ENCODE data around the gene NFILZ. TPM values are rescaled to one million over a fixed set of nuclear protein-coding genes. Genes with fewer than 3 reads are reported as not detected.

Gene NFILZ
- total RNA-seq, 1 donor: not detected

GRCh38 chr19:8641908-8642547, 11.6 kb downstream of the NFILZ start:
- peak; percentile 55 for TF ChIP-seq CTCF (IDR thresholded peaks at IDR 0.05; ENCODE audit: extremely low read depth, low read depth, low read length)
- Histone ChIP-seq H3K27me3 (ENCODE audit: insufficient read depth, low read length) (peaks cover 5% of the 10 kb centered on the region), H3K27ac (ENCODE audit: low read depth, low read length) (no peak overlapping the region), H3K36me3 (ENCODE audit: insufficient read depth, low read length) (no peaks in the 10 kb centered on the region), H3K9me3 (ENCODE audit: low read depth, low read length) (peaks cover 3% of the 10 kb centered on the region), H3K4me2 (ENCODE audit: insufficient read depth, low read length) (no peak overlapping the region), H3K79me2 (ENCODE audit: insufficient read depth, low read length) (no peaks in the 10 kb centered on the region), H4K20me1 (ENCODE audit: insufficient read depth, low read length) (no peaks in the 10 kb centered on the region), H3K4me1 (ENCODE audit: insufficient read depth, low read length) (peaks cover 4% of the 10 kb centered on the region), H2AFZ (ENCODE audit: low read length) (no peak overlapping the region), H3K4me3 (ENCODE audit: insufficient read depth, low read length) (no peak overlapping the region)
- no peak for DNase-seq (ENCODE audit: insufficient read length, low spot score, missing footprints)

- Histone ChIP-seq H3K4me2 (ENCODE audit: insufficient read depth, low read length) (no peak overlapping the region), H2AFZ (ENCODE audit: low read length) (no peak overlapping the region), H3K4me3 (ENCODE audit: insufficient read depth, low read length) (no peak overlapping the region), H3K4me1 (ENCODE audit: insufficient read depth, low read length) (peaks cover 4% of the 10 kb centered on the region), H3K9me3 (ENCODE audit: low read depth, low read length) (peaks cover 3% of the 10 kb centered on the region), H3K36me3 (ENCODE audit: insufficient read depth, low read length) (no peaks in the 10 kb centered on the region), H3K27ac (ENCODE audit: low read depth, low read length) (no peak overlapping the region), H4K20me1 (ENCODE audit: insufficient read depth, low read length) (no peaks in the 10 kb centered on the region), H3K27me3 (ENCODE audit: insufficient read depth, low read length) (peaks cover 5% of the 10 kb centered on the region), H3K79me2 (ENCODE audit: insufficient read depth, low read length) (no peaks in the 10 kb centered on the region)
- TF ChIP-seq CTCF (IDR thresholded peaks at IDR 0.05; ENCODE audit: extremely low read depth, low read depth, low read length): no peak
- no peak for DNase-seq (ENCODE audit: insufficient read length, low spot score, missing footprints)
These were observed 12.1 kb downstream of the NFILZ start for GRCh38 chr19:8642561-8642960.

GRCh38 chr19:8643860-8644653, 13.6 kb downstream of the NFILZ start:
- Histone ChIP-seq H3K36me3 (ENCODE audit: insufficient read depth, low read length) (no peaks in the 10 kb centered on the region), H3K4me1 (ENCODE audit: insufficient read depth, low read length) (no peaks in the 10 kb centered on the region), H3K27me3 (ENCODE audit: insufficient read depth, low read length) (peaks cover 5% of the 10 kb centered on the region), H3K9me3 (ENCODE audit: low read depth, low read length) (peaks cover 3% of the 10 kb centered on the region), H3K4me2 (ENCODE audit: insufficient read depth, low read length) (no peak overlapping the region), H3K79me2 (ENCODE audit: insufficient read depth, low read length) (no peaks in the 10 kb centered on the region), H3K27ac (ENCODE audit: low read depth, low read length) (no peak overlapping the region), H4K20me1 (ENCODE audit: insufficient read depth, low read length) (no peaks in the 10 kb centered on the region), H3K4me3 (ENCODE audit: insufficient read depth, low read length) (no peak overlapping the region), H2AFZ (ENCODE audit: low read length) (no peak overlapping the region)
- TF ChIP-seq CTCF (IDR thresholded peaks at IDR 0.05; ENCODE audit: extremely low read depth, low read depth, low read length): no peak
- DNase-seq (ENCODE audit: insufficient read length, low spot score, missing footprints): no peak

GRCh38 chr19:8648240-8648639, 17.8 kb downstream of the NFILZ start:
- DNase-seq (ENCODE audit: insufficient read length, low spot score, missing footprints): no peak
- Histone ChIP-seq H2AFZ (ENCODE audit: low read length) (no peak overlapping the region), H3K27me3 (ENCODE audit: insufficient read depth, low read length) (peaks cover 4% of the 10 kb centered on the region), H3K9me3 (ENCODE audit: low read depth, low read length) (no peaks in the 10 kb centered on the region), H3K36me3 (ENCODE audit: insufficient read depth, low read length) (no peaks in the 10 kb centered on the region), H3K79me2 (ENCODE audit: insufficient read depth, low read length) (no peaks in the 10 kb centered on the region), H4K20me1 (ENCODE audit: insufficient read depth, low read length) (no peaks in the 10 kb centered on the region), H3K4me2 (ENCODE audit: insufficient read depth, low read length) (no peak overlapping the region), H3K4me3 (ENCODE audit: insufficient read depth, low read length) (no peak overlapping the region), H3K27ac (ENCODE audit: low read depth, low read length) (no peak overlapping the region), H3K4me1 (ENCODE audit: insufficient read depth, low read length) (no peaks in the 10 kb centered on the region)
- no peak for TF ChIP-seq CTCF (IDR thresholded peaks at IDR 0.05; ENCODE audit: extremely low read depth, low read depth, low read length)

Data from osteoblast (primary cell).